Vagina (tissue), 2 donors: ENCODE results near the gene ETFBKMT. TPM values are rescaled to one million over a fixed set of nuclear protein-coding genes. Genes with fewer than 3 reads are reported as not detected.

Experiments
- DNase-seq, 2 donors: peaks; one replicate each; pipeline ENCODE4 v3.0.0-alpha.2; 2017; ENCODE audit errors: extremely low spot score in 2 of 2
- H3K27ac ChIP-seq: fragments of 200-600 bp; sonication (generic); one replicate; pipeline ENCODE4 v1.5.1; 2019
- H3K27me3 ChIP-seq: fragments of 200-600 bp; sonication (generic); one replicate; pipeline ENCODE4 v1.5.1; 2019
- H3K36me3 ChIP-seq, 2 donors: fragments of 200-600 bp; sonication (generic); one replicate each; pipeline ENCODE4 v1.5.1; 2017 to 2019
- H3K4me1 ChIP-seq: fragments of 200-600 bp; sonication (generic); one replicate; pipeline ENCODE4 v1.5.1; 2019
- H3K4me3 ChIP-seq, 2 donors: fragments of 200-600 bp; sonication (generic); 1 replicate in 1 of 2; 2 replicates in 1 of 2; pipeline ENCODE4 v1.5.1; 2016 to 2019
- H3K9me3 ChIP-seq: fragments of 200-600 bp; sonication (generic); one replicate; pipeline ENCODE4 v1.5.1; 2019
- CTCF ChIP-seq, 3 experiments: fragments of 450-650 bp in 2 of 3; fragments of 200-600 bp in 1 of 3; sonication (generic) in 1 of 3; IDR thresholded peaks; one replicate each; pipeline ENCODE4 v1.5.1; 2017 to 2019; ENCODE audit warnings: antibody characterized with exemption in 3 of 3, mild to moderate bottlenecking in 2 of 3, moderate library complexity in 2 of 3
- POLR2A ChIP-seq, 2 donors: fragments of 450-650 bp; IDR thresholded peaks; one replicate each; pipeline ENCODE4 v1.6.1; 2017; ENCODE audit warnings: antibody characterized with exemption in 2 of 2, mild to moderate bottlenecking in 2 of 2, moderate library complexity in 2 of 2
- POLR2AphosphoS5 ChIP-seq, 2 donors: sonication (generic); formaldehyde crosslinking; IDR thresholded peaks; one replicate each; pipeline ENCODE4 v1.9.0; 2017; ENCODE audit warnings: antibody characterized with exemption in 2 of 2, mild to moderate bottlenecking in 2 of 2, low read depth in 1 of 2; ENCODE audit not compliant: insufficient read depth in 1 of 2
- intact Hi-C: fragments of 100-400 bp; cut with DNase I; formaldehyde crosslinking; loops from one replicate; pipeline ENCODE4 v1.15.1; 2023
- total RNA-seq: library from RNA; depleted of rRNA; stranded (reverse); fragments of >200 nt; gene quantifications from one replicate; pipeline ENCODE4 v1.2.3, GENCODE V29; 2016

ETFBKMT gene
- total RNA-seq, 1 donor from 2014 or later: 0.98 TPM

- TF ChIP-seq POLR2AphosphoS5 (IDR thresholded peaks at IDR 0.05; ENCODE audit: insufficient read depth in 1 of 2, low read depth in 1 of 2) (no peak), CTCF (IDR thresholded peaks at IDR 0.05) (no peak), POLR2A (IDR thresholded peaks at IDR 0.05) (no peak)
- Histone ChIP-seq H3K27ac (no peak overlapping the region), H3K9me3 (no peaks in the 10 kb centered on the region), H3K4me3 (no peak overlapping the region), H3K36me3 (no peaks in the 10 kb centered on the region), H3K4me1 (no peaks in the 10 kb centered on the region), H3K27me3 (no peaks in the 10 kb centered on the region)
- intact Hi-C loops: no loop called here
- no peak for DNase-seq
Measured at GRCh38 chr12:31622038-31622437, 37.5 kb upstream of the ETFBKMT start.

DNA sequence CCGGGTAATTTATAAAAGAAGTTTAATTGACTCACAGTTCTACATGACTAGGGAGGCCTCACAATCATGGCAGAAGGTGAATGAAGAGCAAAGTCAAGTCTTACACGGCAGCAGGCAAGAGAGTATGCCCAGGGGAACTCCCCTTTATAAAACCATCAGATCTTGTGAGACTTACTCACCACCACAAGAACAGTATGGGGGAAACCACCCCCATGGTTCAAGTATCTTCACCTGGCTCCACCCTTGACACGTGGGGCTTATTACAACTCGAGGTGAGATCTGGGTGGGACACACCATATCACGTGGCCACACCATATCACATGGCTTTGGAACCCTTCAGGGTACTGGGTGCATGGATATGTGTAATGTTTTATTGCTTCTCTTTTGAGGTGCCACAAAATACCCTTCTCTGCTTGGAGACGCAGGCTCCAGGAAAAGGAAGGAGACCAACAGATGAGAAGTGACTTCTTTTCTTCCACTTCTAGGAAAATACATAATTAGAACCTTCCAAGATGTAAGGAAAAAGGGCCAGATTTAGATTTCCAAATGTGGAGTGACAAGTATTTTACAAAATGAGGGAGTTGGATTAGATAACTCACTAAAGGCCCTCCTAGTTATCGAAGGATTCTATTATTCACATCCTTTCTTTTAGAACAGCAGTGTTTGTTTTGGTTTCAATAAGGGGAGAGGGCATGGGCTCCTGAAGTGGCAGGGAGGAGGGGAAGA is 33.1 kb upstream of the ETFBKMT start:
- no peak overlapping the region for H3K4me3 ChIP-seq
- DNase-seq: no peak
- H3K36me3 ChIP-seq: no peaks in the 10 kb centered on the region
- TF ChIP-seq CTCF (IDR thresholded peaks at IDR 0.05) (no peak), POLR2A (IDR thresholded peaks at IDR 0.05) (no peak), POLR2AphosphoS5 (IDR thresholded peaks at IDR 0.05; ENCODE audit: insufficient read depth in 1 of 2, low read depth in 1 of 2) (no peak)
- no peak overlapping the region for H3K27ac ChIP-seq
- H3K9me3 ChIP-seq: no peaks in the 10 kb centered on the region
- H3K4me1 ChIP-seq: peaks cover 11% of the 10 kb centered on the region
- H3K27me3 ChIP-seq: no peaks in the 10 kb centered on the region
- intact Hi-C loops: no loop called here

- intact Hi-C loops: no loop called here
- H3K9me3 ChIP-seq: no peaks in the 10 kb centered on the region
- TF ChIP-seq CTCF (IDR thresholded peaks at IDR 0.05) (no peak), POLR2AphosphoS5 (IDR thresholded peaks at IDR 0.05; ENCODE audit: insufficient read depth in 1 of 2, low read depth in 1 of 2) (no peak), POLR2A (IDR thresholded peaks at IDR 0.05) (no peak)
- H3K4me1 ChIP-seq: peaks cover 11% of the 10 kb centered on the region
- H3K4me3 ChIP-seq: no peak overlapping the region
- no peaks in the 10 kb centered on the region for H3K27me3 ChIP-seq
- no peaks in the 10 kb centered on the region for H3K36me3 ChIP-seq
- DNase-seq: no peak
- H3K27ac ChIP-seq: no peak overlapping the region
Measured at GRCh38 chr12:31627456-31628054, 31.9 kb upstream of the ETFBKMT start.

DNA sequence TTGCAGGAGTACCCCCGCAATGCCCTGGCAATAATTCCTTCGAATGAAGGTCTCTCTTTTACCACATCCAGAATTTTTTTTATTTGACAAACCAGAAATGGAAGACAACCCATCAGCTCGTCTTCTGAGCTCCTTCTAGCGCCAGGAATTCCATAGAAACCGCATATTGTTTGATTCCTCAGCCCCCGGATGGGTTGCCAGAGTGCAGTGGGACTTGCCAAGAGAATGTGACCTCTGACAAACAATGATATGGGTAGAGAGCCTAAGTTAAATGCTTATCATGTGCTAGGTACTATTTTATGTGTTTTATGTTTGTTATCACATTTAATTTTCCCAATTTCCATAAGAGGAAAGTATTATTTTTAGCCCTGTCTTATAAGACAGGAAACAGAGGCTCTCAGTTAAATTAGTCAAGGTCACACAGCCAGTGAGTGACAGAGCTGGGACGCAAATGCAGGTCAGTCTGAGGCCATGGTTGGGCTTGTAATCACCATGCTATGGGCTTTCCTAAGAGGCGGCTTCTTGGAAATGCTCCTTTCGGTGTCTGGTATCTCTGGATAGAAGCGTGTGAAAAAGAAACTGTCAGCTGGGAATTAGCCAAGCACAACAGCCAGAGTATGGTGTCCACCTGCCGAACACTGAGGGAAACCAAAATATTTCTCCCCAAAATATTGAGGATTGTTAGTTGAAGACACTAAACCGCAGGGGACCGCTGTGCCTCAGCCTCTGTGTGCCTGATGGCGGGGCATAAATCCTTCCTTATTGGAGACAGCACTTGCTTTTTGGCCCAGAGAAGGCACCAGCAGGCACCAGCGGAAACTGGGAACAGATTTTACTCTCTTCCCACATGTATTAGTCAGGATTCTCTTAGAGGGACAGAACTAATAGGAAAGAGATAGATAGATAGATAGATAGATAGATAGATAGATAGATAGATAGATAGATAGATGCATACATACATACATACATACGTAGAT is 29.4 kb upstream of the ETFBKMT start:
- TF ChIP-seq CTCF (IDR thresholded peaks at IDR 0.05) (no peak), POLR2A (IDR thresholded peaks at IDR 0.05) (no peak), POLR2AphosphoS5 (IDR thresholded peaks at IDR 0.05; ENCODE audit: insufficient read depth in 1 of 2, low read depth in 1 of 2) (no peak)
- Histone ChIP-seq H3K4me3 (no peak overlapping the region), H3K4me1 (peaks cover 11% of the 10 kb centered on the region), H3K36me3 (no peaks in the 10 kb centered on the region), H3K27ac (no peak overlapping the region), H3K9me3 (no peaks in the 10 kb centered on the region), H3K27me3 (no peaks in the 10 kb centered on the region)
- intact Hi-C loops: loop anchor here (10.0 kb wide), 1 partner anchor 375 kb away; no protein-coding TSS in a partner anchor
- no peak for DNase-seq
